Panc1 (cell line): ENCODE results near the gene RWDD4.

Experiments used
- POLR2AphosphoS5 ChIP-seq: IDR thresholded peaks from 2 replicates; pipeline ENCODE4 v1.6.1; 2012; ENCODE audit warnings: mild to moderate bottlenecking, low read depth, low read length, moderate library complexity
- SIN3A ChIP-seq: IDR thresholded peaks from 2 replicates; pipeline ENCODE4 v1.6.1; 2012; ENCODE audit warnings: low read depth, mild to moderate bottlenecking, low read length, moderate library complexity, borderline replicate concordance; ENCODE audit not compliant: insufficient read depth
- TCF7L2 ChIP-seq: IDR thresholded peaks from 2 replicates; pipeline ENCODE4 v1.6.1; 2011; ENCODE audit warnings: mild to moderate bottlenecking, low read depth, low read length, inconsistent platforms
- TF ChIP-seq, protein P1 (sequence below): fragments of 450-650 bp; IDR thresholded peaks from 2 replicates; pipeline ENCODE4 v1.5.1; 2017; ENCODE audit warnings: mild to moderate bottlenecking
- TF ChIP-seq, protein P2 (sequence below), 2 experiments: IDR thresholded peaks; 2 replicates each; pipeline ENCODE4 v1.6.1; 2011 to 2012; ENCODE audit warnings: low read depth in 2 of 2, control low read depth in 1 of 2, low read length in 1 of 2, mild to moderate bottlenecking in 1 of 2, moderate library complexity in 1 of 2; ENCODE audit not compliant: insufficient read depth in 1 of 2

GRCh38 chr4:183602557-183603027 lies 56.4 kb downstream of the RWDD4 start:
- no peak for TF ChIP-seq POLR2AphosphoS5
- TF ChIP-seq, protein P1, sequence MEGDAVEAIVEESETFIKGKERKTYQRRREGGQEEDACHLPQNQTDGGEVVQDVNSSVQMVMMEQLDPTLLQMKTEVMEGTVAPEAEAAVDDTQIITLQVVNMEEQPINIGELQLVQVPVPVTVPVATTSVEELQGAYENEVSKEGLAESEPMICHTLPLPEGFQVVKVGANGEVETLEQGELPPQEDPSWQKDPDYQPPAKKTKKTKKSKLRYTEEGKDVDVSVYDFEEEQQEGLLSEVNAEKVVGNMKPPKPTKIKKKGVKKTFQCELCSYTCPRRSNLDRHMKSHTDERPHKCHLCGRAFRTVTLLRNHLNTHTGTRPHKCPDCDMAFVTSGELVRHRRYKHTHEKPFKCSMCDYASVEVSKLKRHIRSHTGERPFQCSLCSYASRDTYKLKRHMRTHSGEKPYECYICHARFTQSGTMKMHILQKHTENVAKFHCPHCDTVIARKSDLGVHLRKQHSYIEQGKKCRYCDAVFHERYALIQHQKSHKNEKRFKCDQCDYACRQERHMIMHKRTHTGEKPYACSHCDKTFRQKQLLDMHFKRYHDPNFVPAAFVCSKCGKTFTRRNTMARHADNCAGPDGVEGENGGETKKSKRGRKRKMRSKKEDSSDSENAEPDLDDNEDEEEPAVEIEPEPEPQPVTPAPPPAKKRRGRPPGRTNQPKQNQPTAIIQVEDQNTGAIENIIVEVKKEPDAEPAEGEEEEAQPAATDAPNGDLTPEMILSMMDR = no peak; the same call in 1 of the 2 replicates
- TF ChIP-seq, protein P2, sequence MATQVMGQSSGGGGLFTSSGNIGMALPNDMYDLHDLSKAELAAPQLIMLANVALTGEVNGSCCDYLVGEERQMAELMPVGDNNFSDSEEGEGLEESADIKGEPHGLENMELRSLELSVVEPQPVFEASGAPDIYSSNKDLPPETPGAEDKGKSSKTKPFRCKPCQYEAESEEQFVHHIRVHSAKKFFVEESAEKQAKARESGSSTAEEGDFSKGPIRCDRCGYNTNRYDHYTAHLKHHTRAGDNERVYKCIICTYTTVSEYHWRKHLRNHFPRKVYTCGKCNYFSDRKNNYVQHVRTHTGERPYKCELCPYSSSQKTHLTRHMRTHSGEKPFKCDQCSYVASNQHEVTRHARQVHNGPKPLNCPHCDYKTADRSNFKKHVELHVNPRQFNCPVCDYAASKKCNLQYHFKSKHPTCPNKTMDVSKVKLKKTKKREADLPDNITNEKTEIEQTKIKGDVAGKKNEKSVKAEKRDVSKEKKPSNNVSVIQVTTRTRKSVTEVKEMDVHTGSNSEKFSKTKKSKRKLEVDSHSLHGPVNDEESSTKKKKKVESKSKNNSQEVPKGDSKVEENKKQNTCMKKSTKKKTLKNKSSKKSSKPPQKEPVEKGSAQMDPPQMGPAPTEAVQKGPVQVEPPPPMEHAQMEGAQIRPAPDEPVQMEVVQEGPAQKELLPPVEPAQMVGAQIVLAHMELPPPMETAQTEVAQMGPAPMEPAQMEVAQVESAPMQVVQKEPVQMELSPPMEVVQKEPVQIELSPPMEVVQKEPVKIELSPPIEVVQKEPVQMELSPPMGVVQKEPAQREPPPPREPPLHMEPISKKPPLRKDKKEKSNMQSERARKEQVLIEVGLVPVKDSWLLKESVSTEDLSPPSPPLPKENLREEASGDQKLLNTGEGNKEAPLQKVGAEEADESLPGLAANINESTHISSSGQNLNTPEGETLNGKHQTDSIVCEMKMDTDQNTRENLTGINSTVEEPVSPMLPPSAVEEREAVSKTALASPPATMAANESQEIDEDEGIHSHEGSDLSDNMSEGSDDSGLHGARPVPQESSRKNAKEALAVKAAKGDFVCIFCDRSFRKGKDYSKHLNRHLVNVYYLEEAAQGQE (IDR thresholded peaks at IDR 0.05; ENCODE audit: insufficient read depth in 1 of 2, low read depth in 2 of 2, low read length in 1 of 2) = no peak
- no peak for TF ChIP-seq TCF7L2
- TF ChIP-seq SIN3A = no peak
